HepG2 (cell line): ENCODE data around the gene UBE2D3. TPM values are rescaled to one million over a fixed set of nuclear protein-coding genes. Genes with fewer than 3 reads are reported as not detected.

Source experiments
- CC2D1A ChIP-seq: sonication (generic); formaldehyde crosslinking; IDR thresholded peaks from 2 replicates; pipeline ENCODE4 v1.8.1; 2023; ENCODE audit warnings: mild to moderate bottlenecking, missing genetic modification reagents
- EED ChIP-seq: sonication (generic); formaldehyde crosslinking; IDR thresholded peaks from 2 replicates; pipeline ENCODE4 v1.5.0; 2020; ENCODE audit warnings: mild to moderate bottlenecking, missing genetic modification reagents
- ETV5 ChIP-seq: IDR thresholded peaks from 2 replicates; pipeline ENCODE4 v1.6.1; 2018; ENCODE audit warnings: missing biosample characterization, missing genetic modification reagents, inconsistent platforms, borderline replicate concordance
- FOXC1 ChIP-seq: sonication (generic); formaldehyde crosslinking; IDR thresholded peaks from 2 replicates; pipeline ENCODE4 v1.8.0; 2022; ENCODE audit warnings: mild to moderate bottlenecking, missing genetic modification reagents, borderline replicate concordance
- GMEB2 ChIP-seq: IDR thresholded peaks from 2 replicates; pipeline ENCODE4 v1.6.1; 2016; ENCODE audit warnings: missing biosample characterization, missing genetic modification reagents, low read depth
- HES4 ChIP-seq: sonication (generic); formaldehyde crosslinking; IDR thresholded peaks from 2 replicates; pipeline ENCODE4 v1.9.0; 2021; ENCODE audit warnings: mild to moderate bottlenecking, missing genetic modification reagents, borderline replicate concordance
- HOXD1 ChIP-seq: sonication (generic); formaldehyde crosslinking; IDR thresholded peaks from 2 replicates; pipeline ENCODE4 v1.5.0; 2020; ENCODE audit warnings: missing genetic modification reagents
- KDM6A ChIP-seq: IDR thresholded peaks from 2 replicates; pipeline ENCODE4 v1.6.1; 2016; ENCODE audit warnings: low read depth
- MZF1 ChIP-seq: sonication (generic); formaldehyde crosslinking; IDR thresholded peaks from 2 replicates; pipeline ENCODE4 v1.8.1; 2023; ENCODE audit warnings: mild to moderate bottlenecking, missing genetic modification reagents, borderline replicate concordance
- NRL ChIP-seq: sonication (generic); formaldehyde crosslinking; IDR thresholded peaks from 2 replicates; pipeline ENCODE4 v1.5.0; 2020; ENCODE audit warnings: missing genetic modification reagents, mild to moderate bottlenecking, moderate library complexity, borderline replicate concordance
- PHF5A ChIP-seq: IDR thresholded peaks from one replicate; pipeline ENCODE4 v1.6.1; 2018; ENCODE audit warnings: low read depth, missing genetic modification reagents; ENCODE audit not compliant: unreplicated experiment
- SNAI1 ChIP-seq: sonication (generic); formaldehyde crosslinking; IDR thresholded peaks from 2 replicates; pipeline ENCODE4 v1.5.0; 2020; ENCODE audit warnings: mild to moderate bottlenecking, missing genetic modification reagents, borderline replicate concordance
- STAT6 ChIP-seq: sonication (generic); formaldehyde crosslinking; IDR thresholded peaks from 2 replicates; pipeline ENCODE4 v1.4.0; 2020; ENCODE audit warnings: missing genetic modification reagents, mild to moderate bottlenecking, borderline replicate concordance
- TP53 ChIP-seq: sonication (generic); formaldehyde crosslinking; conservative IDR thresholded peaks from 2 replicates; pipeline ENCODE4 v1.4.0; 2020; ENCODE audit warnings: missing genetic modification reagents
- ZBTB44 ChIP-seq: sonication (generic); formaldehyde crosslinking; IDR thresholded peaks from 2 replicates; pipeline ENCODE4 v1.4.0; 2020; ENCODE audit warnings: missing genetic modification reagents
- ZNF232 ChIP-seq: sonication (generic); formaldehyde crosslinking; IDR thresholded peaks from 2 replicates; pipeline ENCODE4 v1.4.0; 2020; ENCODE audit warnings: missing genetic modification reagents, borderline replicate concordance
- ZNF414 ChIP-seq: sonication (generic); formaldehyde crosslinking; IDR thresholded peaks from 2 replicates; pipeline ENCODE4 v1.5.0; 2020; ENCODE audit warnings: missing genetic modification reagents
- ZNF567 ChIP-seq: sonication (generic); formaldehyde crosslinking; IDR thresholded peaks from 2 replicates; pipeline ENCODE4 v1.8.1; 2023; ENCODE audit warnings: mild to moderate bottlenecking, missing genetic modification reagents, borderline replicate concordance
- ZNF660 ChIP-seq: sonication (generic); formaldehyde crosslinking; IDR thresholded peaks from 2 replicates; pipeline ENCODE4 v1.5.1; 2020; ENCODE audit warnings: mild to moderate bottlenecking, low read depth, missing genetic modification reagents, borderline replicate concordance
- ZNF839 ChIP-seq: sonication (generic); formaldehyde crosslinking; IDR thresholded peaks from 2 replicates; pipeline ENCODE4 v1.4.0; 2020; ENCODE audit warnings: missing genetic modification reagents, mild to moderate bottlenecking, borderline replicate concordance
- ZNF883 ChIP-seq: sonication (generic); formaldehyde crosslinking; IDR thresholded peaks from 2 replicates; pipeline ENCODE4 v1.5.1; 2020; ENCODE audit warnings: mild to moderate bottlenecking, missing genetic modification reagents; ENCODE audit errors: not compliant biosample characterization
- ZSCAN12 ChIP-seq: sonication (generic); formaldehyde crosslinking; IDR thresholded peaks from 2 replicates; pipeline ENCODE4 v1.9.0; 2021; ENCODE audit warnings: mild to moderate bottlenecking, missing genetic modification reagents
- ZZZ3 ChIP-seq: sonication (generic); formaldehyde crosslinking; IDR thresholded peaks from 2 replicates; pipeline ENCODE4 v1.4.0; 2020; ENCODE audit warnings: missing genetic modification reagents, mild to moderate bottlenecking, borderline replicate concordance
- polyA plus RNA-seq, 8 experiments: library from polyadenylated mRNA; depleted of rRNA in 3 of 8; stranded (reverse) in 7 of 8; unstranded in 1 of 8; fragments of >200 nt; fragmentation: Illumina TruSeq in 4 of 8; extraction: Trizol in 4 of 8; gene quantifications; 2 replicates each; pipeline versions ENCODE4 v1.2.1 to v1.2.3, GENCODE V29; 2011 to 2016; ENCODE audit warnings: low read depth in 4 of 8, missing spikeins in 1 of 8, mixed read lengths in 1 of 8; ENCODE audit not compliant: insufficient read depth in 1 of 8
- total RNA-seq, 5 experiments: library from RNA; depleted of rRNA; stranded (reverse); fragments of >200 nt; fragmentation: Illumina TruSeq; extraction: Trizol; gene quantifications; 2 replicates each; pipeline ENCODE4 v1.2.3, GENCODE V29; 2016; ENCODE audit warnings: low read depth in 1 of 5

Gene UBE2D3
- total and polyA plus RNA-seq, 2 of the 13 experiments (the other 11 are each of a cell fraction or from before 2014, with no cell fraction given) = 224 to 293 TPM

GRCh38 chr4:102759831-102760644, 67.3 kb downstream of the UBE2D3 start (continued):
- TF ChIP-seq ZNF232 (CRISPR knock-in tag) (0 out of 2 replicates have a peak, but pooled peaks have one; percentile 5), HES4 (CRISPR knock-in tag) (no peak; the same call in 1 of the 2 replicates), CC2D1A (CRISPR knock-in tag) (0 out of 2 replicates have a peak, but pooled peaks have one; percentile 7), STAT6 (CRISPR knock-in tag) (no peak), PHF5A (CRISPR knock-in tag) (no peak), MZF1 (no peak), EED (no peak), ZZZ3 (no peak), ZBTB44 (CRISPR knock-in tag) (no peak), ZNF567 (CRISPR knock-in tag) (0 out of 2 replicates have a peak, but pooled peaks have one; percentile 13), GMEB2 (CRISPR knock-in tag) (no peak), TP53 (CRISPR knock-in tag) (0 out of 2 replicates have a peak, but pooled peaks have one; percentile 18), HOXD1 (no peak), ETV5 (CRISPR knock-in tag) (no peak), ZNF883 (CRISPR knock-in tag) (no peak), ZNF414 (CRISPR knock-in tag) (no peak), ZSCAN12 (CRISPR knock-in tag) (no peak), FOXC1 (CRISPR knock-in tag) (no peak), NRL (CRISPR knock-in tag) (no peak), KDM6A (CRISPR knock-in tag) (no peak), ZNF839 (no peak), ZNF660 (no peak), SNAI1 (CRISPR knock-in tag) (no peak)
